ENCODE results near the gene GPNMB. TPM values are rescaled to one million over a fixed set of nuclear protein-coding genes. Genes with fewer than 3 reads are reported as not detected.

The GPNMB gene
- total RNA-seq, 1 experiment from 2014 or later = 1.2 TPM

DNA sequence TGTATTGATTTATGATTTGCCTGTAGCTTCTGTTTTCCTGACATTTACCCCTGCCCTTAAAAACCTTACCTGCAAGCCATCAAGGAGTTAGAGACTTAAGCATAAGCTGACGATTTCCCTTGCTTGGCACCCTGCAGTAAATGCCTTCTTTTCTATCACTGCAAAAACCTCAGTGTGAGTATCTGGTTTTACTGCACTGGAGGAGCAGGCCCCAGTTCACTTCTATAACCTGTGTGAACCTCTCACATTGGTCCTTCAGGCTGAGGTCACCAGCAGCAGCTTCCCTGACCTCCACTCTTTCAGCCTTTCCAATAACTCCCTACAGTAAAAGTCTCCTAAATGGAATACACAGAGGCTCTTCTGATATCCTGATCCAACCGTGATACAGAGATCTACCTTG lies 34.2 kb upstream of the GPNMB start:
- Histone ChIP-seq H3K23ac (ENCODE audit: insufficient read length, low read depth, low read length) (no peak overlapping the region), H3K14ac (ENCODE audit: insufficient read depth, low read length) (no peak overlapping the region)
- TF ChIP-seq, protein P1, sequence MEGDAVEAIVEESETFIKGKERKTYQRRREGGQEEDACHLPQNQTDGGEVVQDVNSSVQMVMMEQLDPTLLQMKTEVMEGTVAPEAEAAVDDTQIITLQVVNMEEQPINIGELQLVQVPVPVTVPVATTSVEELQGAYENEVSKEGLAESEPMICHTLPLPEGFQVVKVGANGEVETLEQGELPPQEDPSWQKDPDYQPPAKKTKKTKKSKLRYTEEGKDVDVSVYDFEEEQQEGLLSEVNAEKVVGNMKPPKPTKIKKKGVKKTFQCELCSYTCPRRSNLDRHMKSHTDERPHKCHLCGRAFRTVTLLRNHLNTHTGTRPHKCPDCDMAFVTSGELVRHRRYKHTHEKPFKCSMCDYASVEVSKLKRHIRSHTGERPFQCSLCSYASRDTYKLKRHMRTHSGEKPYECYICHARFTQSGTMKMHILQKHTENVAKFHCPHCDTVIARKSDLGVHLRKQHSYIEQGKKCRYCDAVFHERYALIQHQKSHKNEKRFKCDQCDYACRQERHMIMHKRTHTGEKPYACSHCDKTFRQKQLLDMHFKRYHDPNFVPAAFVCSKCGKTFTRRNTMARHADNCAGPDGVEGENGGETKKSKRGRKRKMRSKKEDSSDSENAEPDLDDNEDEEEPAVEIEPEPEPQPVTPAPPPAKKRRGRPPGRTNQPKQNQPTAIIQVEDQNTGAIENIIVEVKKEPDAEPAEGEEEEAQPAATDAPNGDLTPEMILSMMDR (conservative IDR thresholded peaks at IDR 0.05) = no peak

More for the DNA sequence above, 34.2 kb upstream of the GPNMB start:
- no peak overlapping the region for H3K56ac ChIP-seq (ENCODE audit: insufficient read length, low read depth, low read length)
- no peaks in the 10 kb centered on the region for H3K79me2 ChIP-seq (ENCODE audit: insufficient read depth, low read length)
- no peaks in the 10 kb centered on the region for H3K23me2 ChIP-seq (ENCODE audit: insufficient read length, low read depth, low read length, poor library complexity, severe bottlenecking)
- Mint-ChIP-seq H3K4me1 (peaks cover 0 to 7% of the 10 kb centered on the region in 2 experiments; a peak in 1 of 4 replicates), H3K36me3 (ENCODE audit: insufficient read depth in 1 of 3, low read depth in 3 of 3) (no peaks in the 10 kb centered on the region), H3K4me3 (no peak overlapping the region), H3K27me3 (ENCODE audit: low read depth) (no peaks in the 10 kb centered on the region), H3K9me3 (no peaks in the 10 kb centered on the region), H3K27ac (no peak overlapping the region)
- no peak overlapping the region for H2BK15ac ChIP-seq (ENCODE audit: low read depth, low read length)
- no peak overlapping the region for H4K91ac ChIP-seq (ENCODE audit: insufficient read length, low read depth, low read length)
- no peaks in the 10 kb centered on the region for H3K9me3 ChIP-seq (ENCODE audit: control insufficient read depth, low read depth, low read length)
- no peaks in the 10 kb centered on the region for H4K20me1 ChIP-seq (ENCODE audit: control insufficient read depth, insufficient read depth, insufficient read length)
- no peak overlapping the region for H2AK5ac ChIP-seq (ENCODE audit: insufficient read length, low read length)
- no CpG with 5 or more reads among the region's 2 CpGs for WGBS (ENCODE audit: extremely low coverage, insufficient read length, low lambda C conversion rate)
- H2BK5ac ChIP-seq (ENCODE audit: insufficient read length, low read length) = no peak overlapping the region
- no peak overlapping the region for H2AFZ ChIP-seq (ENCODE audit: low read length)
- H3K27me3 ChIP-seq (ENCODE audit: insufficient read depth, low read length) = no peaks in the 10 kb centered on the region
- H3K27ac ChIP-seq (ENCODE audit: insufficient read length, low read depth, low read length) = no peak overlapping the region
- no peak overlapping the region for H3T11ph ChIP-seq (ENCODE audit: low read length)
- no peak overlapping the region for H2BK20ac ChIP-seq (ENCODE audit: low read depth, low read length, poor library complexity, severe bottlenecking)
- no peaks in the 10 kb centered on the region for H3K79me1 ChIP-seq (ENCODE audit: insufficient read depth, low read depth, low read length, poor library complexity, severe bottlenecking)
- DNase-seq = no peak
- H3K18ac ChIP-seq (ENCODE audit: insufficient read length, low read depth, low read length) = no peak overlapping the region
- no peak overlapping the region for H4K8ac ChIP-seq (replicated peaks; ENCODE audit: insufficient read length, low read depth, low read length)
- no peak overlapping the region for H4K5ac ChIP-seq (ENCODE audit: insufficient read length, low read depth, low read length)
- no peaks in the 10 kb centered on the region for H3K4me1 ChIP-seq (ENCODE audit: insufficient read depth, low read length)
- no peak overlapping the region for H3K9ac ChIP-seq (ENCODE audit: extremely low read depth, insufficient read length, low read length)
- no peak overlapping the region for H3K4me2 ChIP-seq (ENCODE audit: insufficient read depth, insufficient read length, low read length)
- H2BK12ac ChIP-seq (ENCODE audit: insufficient read length, low read depth, low read length) = no peak overlapping the region
- H3K4ac ChIP-seq (ENCODE audit: low read depth, low read length) = no peak overlapping the region
- no peak overlapping the region for H2BK120ac ChIP-seq (ENCODE audit: low read depth, low read length, poor library complexity, severe bottlenecking)
